Measurements from ENCODE around the gene HIPK2. TPM values are rescaled to one million over a fixed set of nuclear protein-coding genes. Genes with fewer than 3 reads are reported as not detected.
A peak's percentile ranks its signal among the peaks of the same experiment; 100 is the strongest.

The HIPK2 gene
- total and polyA plus RNA-seq, 2 experiments from 2014 or later: 23.2 to 47.0 TPM

- H3K36me3 ChIP-seq: no peaks in the 10 kb centered on the region
Observed at GRCh38 chr7:139709485-139709884, 68.3 kb downstream of the HIPK2 start.

GRCh38 chr7:139708541-139708940, 69.3 kb downstream of the HIPK2 start:
- H3K36me3 ChIP-seq: no peaks in the 10 kb centered on the region
- H3K27me3 ChIP-seq: no peaks in the 10 kb centered on the region
- no peaks in the 10 kb centered on the region for H3K9me3 ChIP-seq (ENCODE audit: low read depth)
- H3K27ac ChIP-seq: no peak overlapping the region
- DNase-seq (ENCODE audit: low read depth in 1 of 2, low spot score in 1 of 2): no peak
- no peak overlapping the region for H3K4me3 ChIP-seq
- H3K4me1 ChIP-seq (ENCODE audit: low read depth): peaks cover 7% of the 10 kb centered on the region
- no peak for TF ChIP-seq CTCF (IDR thresholded peaks at IDR 0.05; ENCODE audit: low read depth, low read length)

More at GRCh38 chr7:139709485-139709884, 68.3 kb downstream of the HIPK2 start:
- H3K4me1 ChIP-seq (ENCODE audit: low read depth): peaks cover 10% of the 10 kb centered on the region
- H3K4me3 ChIP-seq: no peak overlapping the region
- TF ChIP-seq CTCF (IDR thresholded peaks at IDR 0.05; ENCODE audit: low read depth, low read length): no peak
- H3K27ac ChIP-seq: no peak overlapping the region
- no peaks in the 10 kb centered on the region for H3K27me3 ChIP-seq
- DNase-seq (ENCODE audit: low read depth in 1 of 2, low spot score in 1 of 2): peak in 1 of 2 donors; percentile 43
- no peaks in the 10 kb centered on the region for H3K9me3 ChIP-seq (ENCODE audit: low read depth)

- no peak for DNase-seq (ENCODE audit: low read depth in 1 of 2, low spot score in 1 of 2)
- H3K9me3 ChIP-seq (ENCODE audit: low read depth): no peaks in the 10 kb centered on the region
- H3K36me3 ChIP-seq: no peaks in the 10 kb centered on the region
Observed at GRCh38 chr7:139706837-139707236, 71.0 kb downstream of the HIPK2 start.

GRCh38 chr7:139704308-139704879, 73.4 kb downstream of the HIPK2 start:
- Histone ChIP-seq H3K4me1 (ENCODE audit: low read depth) (peaks cover 23% of the 10 kb centered on the region), H3K4me3 (no peak overlapping the region), H3K9me3 (ENCODE audit: low read depth) (no peaks in the 10 kb centered on the region), H3K27ac (no peak overlapping the region), H3K36me3 (no peaks in the 10 kb centered on the region), H3K27me3 (no peaks in the 10 kb centered on the region)
- TF ChIP-seq CTCF (IDR thresholded peaks at IDR 0.05; ENCODE audit: low read depth, low read length): no peak
- DNase-seq (ENCODE audit: low read depth in 1 of 2, low spot score in 1 of 2): no peak

More at GRCh38 chr7:139706837-139707236, 71.0 kb downstream of the HIPK2 start:
- H3K27me3 ChIP-seq: no peaks in the 10 kb centered on the region
- TF ChIP-seq CTCF (IDR thresholded peaks at IDR 0.05; ENCODE audit: low read depth, low read length): no peak
- peaks cover 18% of the 10 kb centered on the region for H3K4me1 ChIP-seq (ENCODE audit: low read depth)
- no peak overlapping the region for H3K4me3 ChIP-seq
- peak overlapping the region; percentile 51 for H3K27ac ChIP-seq

GRCh38 chr7:139703487-139704307, 74.1 kb downstream of the HIPK2 start:
- no peak for DNase-seq (ENCODE audit: low read depth in 1 of 2, low spot score in 1 of 2)
- peak overlapping the region; percentile 78 for H3K27ac ChIP-seq
- H3K9me3 ChIP-seq (ENCODE audit: low read depth): no peaks in the 10 kb centered on the region
- H3K27me3 ChIP-seq: no peaks in the 10 kb centered on the region
- no peak for TF ChIP-seq CTCF (IDR thresholded peaks at IDR 0.05; ENCODE audit: low read depth, low read length)
- H3K4me1 ChIP-seq (ENCODE audit: low read depth): peaks cover 23% of the 10 kb centered on the region
- no peak overlapping the region for H3K4me3 ChIP-seq
- H3K36me3 ChIP-seq: no peaks in the 10 kb centered on the region
